NT2/D1 (cell line): ENCODE data around the gene NDNF.

Source experiments
- SUZ12 ChIP-seq: IDR thresholded peaks from 2 replicates; pipeline ENCODE4 v1.6.1; 2011; ENCODE audit not compliant: insufficient read length, insufficient read depth; ENCODE audit errors: extremely low read depth
- YY1 ChIP-seq: IDR thresholded peaks from 2 replicates; pipeline ENCODE4 v1.6.1; 2011; ENCODE audit not compliant: insufficient read length, insufficient read depth
- ZNF274 ChIP-seq: IDR thresholded peaks from 2 replicates; pipeline ENCODE4 v1.6.1; 2011; ENCODE audit warnings: mild to moderate bottlenecking, low read depth, low read length

GRCh38 chr4:121007660-121008059 lies 64.7 kb downstream of the NDNF start:
- no peak for TF ChIP-seq ZNF274
- TF ChIP-seq YY1, result no peak
- TF ChIP-seq SUZ12, result no peak
